GM21447 (cell line): ENCODE data around the gene CRKL.
"Not testable (repeated sequence)": the region's sequence is repeated elsewhere in the genome, so short reads cannot be mapped to it uniquely, and the experiment has no call there.

Experiments used
- ATAC-seq: cut with Tn5 transposase; IDR thresholded peaks from one replicate; pipeline ENCODE4 v1.9.1; 2021; ENCODE audit not compliant: unreplicated experiment

Gene CRKL

DNA sequence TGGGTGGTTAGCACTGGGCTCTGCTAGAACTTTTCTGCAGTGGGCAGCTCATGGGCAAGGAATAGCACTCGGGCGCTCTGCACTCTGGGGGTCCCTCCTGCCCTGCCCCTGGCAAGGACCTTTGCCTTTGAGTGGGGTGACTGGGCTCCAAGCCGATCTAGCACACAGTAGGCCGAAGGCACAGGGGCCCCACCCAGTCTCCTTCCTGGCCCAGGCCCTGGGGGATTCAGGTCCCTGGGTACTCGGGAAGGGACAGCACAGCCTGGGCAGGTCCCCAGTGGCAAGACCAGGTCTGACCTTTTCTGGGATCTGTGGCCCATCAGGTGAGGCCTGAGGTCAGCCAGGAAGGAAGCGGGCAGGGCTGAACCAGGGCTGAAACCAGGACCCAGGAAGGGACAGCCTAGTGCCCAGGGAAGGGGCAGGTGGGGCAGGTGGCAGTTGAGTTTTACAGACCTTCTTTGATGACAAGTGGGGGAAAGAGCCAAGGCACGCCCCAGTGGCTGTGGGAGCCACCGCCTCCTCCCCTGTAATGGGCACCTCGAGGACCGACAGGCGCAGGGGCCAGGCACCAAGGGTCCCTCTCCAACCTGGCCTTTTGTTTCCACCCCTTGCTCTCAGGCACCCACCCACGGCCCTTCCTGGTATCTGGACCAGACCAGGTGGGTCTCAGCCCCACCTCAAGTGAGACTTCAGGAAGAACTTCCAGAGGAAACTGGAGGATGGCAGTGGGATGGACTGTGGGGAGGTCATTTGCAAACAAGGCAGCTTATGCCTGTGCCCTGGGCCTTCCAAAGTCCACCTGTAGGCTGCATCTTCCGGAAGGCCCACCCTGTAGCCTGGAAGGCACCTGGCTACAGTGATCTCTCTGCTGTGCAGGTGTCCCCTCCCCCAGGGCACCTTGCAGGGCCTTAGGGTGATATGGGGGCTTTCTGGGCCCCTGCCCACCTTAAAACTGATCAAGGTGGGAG is 49.0 kb downstream of the CRKL start:
- ATAC-seq: no peak

DNA sequence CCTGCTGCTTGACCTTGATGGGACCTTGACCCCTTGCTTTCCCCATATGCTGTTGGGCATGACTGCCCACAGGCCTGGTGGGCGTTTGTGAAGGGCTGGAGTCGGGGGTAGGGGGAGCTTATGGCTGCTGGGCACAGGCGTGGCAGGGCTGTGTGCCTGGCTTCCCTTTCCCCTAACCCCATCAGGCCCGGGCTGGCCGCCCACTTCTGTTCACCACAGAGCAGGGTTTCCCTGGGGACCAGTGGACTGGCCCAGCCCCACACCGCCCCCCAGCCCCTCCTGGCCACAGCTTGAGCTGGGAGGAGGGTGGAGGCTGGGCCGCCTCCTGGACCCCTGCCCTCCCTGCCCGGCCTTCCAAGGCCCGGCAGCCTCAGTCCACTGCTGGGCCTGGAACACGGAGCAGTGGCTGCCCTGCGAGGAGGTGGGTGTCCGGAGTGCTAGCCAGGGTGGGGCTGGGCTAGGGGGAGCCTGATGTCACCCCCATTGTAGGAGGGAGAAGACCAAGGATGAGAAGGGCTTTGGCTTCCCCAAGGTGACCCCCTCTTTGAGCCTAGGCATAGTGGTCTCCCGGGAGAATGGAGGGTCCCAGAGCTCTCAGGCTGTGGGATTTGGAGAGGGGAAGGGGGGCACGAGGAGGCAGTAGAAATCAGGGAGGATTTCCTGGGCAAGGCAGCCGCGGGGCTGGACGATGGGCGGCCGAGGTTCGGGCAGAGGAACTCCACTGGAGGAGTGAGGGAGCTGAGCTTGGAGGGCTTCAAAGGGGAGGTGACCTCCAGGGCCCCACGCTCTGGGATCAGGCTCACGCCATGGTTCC is 49.9 kb downstream of the CRKL start, which contains the start of gene AIFM3:
TSS of gene AIFM3 (plus strand) at position 373 of the 814 bp plus-strand sequence. CDS start 690 bp downstream, outside the sequence.
- no peak for ATAC-seq

DNA sequence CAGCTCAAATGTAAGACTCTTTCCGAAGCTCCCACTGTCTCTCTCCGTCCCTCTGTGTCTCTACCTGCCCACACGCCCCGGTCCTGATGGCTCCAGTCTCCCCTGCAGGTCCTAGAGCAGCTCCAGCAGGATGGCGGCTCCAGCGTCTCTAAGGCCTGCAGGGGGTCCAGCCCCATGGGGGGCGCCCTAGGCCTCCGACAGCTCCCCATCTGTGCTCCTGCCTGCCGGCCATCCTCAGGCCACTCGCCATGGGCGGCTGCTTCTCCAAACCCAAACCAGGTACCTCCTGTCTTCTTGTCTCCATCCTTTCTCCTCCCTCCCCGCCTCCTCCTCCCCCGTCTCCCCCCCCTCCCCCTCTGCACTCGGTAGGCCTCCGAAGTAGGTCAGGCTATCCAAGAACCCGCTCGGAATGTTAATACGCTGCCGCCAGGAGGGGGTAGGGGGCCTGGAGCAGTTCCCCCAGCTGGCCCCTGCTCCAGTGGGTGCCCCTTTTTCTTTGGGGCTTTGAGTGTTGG is 50.5 kb downstream of the CRKL start:
- no peak for ATAC-seq

DNA sequence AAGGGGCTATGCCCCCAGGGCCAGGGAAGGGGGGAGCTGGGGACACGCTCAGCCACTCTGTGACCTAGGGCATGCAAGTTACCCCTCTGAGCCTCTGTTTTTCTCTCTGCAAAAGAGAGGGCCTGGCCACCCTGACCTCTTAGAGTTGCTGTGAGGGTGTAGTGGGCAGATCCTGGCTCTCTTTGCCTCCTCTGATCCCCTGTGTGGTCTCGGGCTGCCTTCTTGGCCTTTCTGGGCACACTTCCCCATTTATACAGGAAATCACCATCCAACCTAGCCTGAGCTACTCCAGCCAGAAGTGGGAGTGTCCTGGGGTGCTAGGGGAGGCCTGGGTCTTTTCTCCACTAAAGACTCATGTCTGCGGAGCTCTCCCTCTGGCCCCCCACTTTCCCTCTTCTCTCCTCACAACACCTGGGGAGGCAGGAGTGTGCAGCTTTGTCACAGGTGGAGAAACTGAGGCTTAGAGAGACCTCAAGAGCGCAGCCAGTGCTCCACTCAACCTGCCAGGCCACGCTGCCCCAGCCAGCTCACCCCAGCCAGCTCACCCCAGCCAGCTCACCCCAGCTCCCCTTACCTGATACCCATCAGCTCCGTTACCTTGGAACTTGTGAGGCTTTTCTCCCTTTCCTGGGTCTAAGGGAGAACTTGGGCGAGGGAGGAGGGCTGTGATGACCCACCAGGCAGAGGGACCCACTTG is 51.2 kb downstream of the CRKL start:
- no peak for ATAC-seq

DNA sequence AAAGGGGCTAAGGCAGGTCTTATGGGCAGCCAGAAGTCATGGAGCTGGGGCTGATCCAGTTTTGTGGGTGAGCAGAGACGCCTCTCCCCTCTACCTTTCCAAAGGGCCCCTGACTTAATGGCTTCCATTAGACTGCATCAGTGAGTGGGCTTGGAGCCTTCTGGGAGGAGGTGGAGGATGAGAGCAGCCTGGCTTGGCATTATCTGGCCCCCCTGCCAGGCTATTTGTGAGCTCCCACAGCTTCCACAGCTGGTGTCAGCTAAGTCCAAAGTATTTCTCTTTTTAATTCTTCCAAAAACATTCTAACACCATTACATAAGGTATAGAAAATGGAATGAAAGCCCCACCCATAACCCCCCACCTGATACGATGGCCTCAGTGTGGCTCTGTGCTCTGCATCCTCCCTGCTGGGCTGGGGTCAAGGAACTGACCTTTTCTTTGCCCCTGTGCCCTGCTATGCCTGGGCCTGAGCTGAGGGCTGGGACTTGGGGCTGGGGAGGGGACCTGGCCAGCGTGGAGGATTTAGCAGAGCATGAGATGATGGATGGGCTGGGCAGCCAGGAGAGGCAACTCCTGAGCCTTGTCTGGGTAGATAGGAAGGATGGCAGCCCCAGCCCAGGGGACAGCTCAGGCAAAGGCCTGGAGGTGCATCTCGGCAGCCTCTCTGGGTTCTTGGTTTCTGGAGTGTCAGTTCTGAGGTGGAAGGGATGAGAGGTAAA is 53.9 kb downstream of the CRKL start:
- no peak for ATAC-seq

DNA sequence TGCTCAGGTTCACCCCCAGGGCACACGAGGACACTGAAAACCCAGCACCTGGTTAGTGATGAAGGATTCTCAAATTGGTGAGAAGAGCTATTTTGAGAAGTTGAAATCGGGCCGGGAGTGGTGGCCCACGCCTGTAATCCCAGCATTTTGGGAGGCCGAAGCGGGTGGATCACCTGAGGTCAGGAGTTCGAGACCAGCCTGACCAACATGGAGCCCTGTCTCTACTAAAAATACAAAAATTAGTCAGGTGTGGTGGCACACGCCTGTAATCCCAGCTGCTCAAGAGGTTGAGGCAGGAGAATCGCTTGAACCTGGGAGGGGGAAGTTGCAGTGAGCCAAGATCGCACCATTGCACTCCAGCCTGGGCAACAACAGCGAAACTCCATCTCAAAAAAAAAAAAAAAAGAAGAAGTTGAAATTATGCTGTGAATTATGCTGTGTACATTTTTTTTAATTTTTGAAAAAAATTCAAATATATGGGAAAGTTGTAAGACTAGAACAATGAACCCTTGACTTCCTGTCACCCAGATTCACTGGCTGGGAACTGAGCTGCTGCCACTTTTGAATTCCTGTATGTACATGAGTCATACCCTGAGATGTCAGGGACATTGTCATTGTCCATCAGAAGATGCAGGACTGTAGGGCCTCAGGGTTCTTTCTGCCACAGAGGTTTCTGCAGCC is 54.9 kb downstream of the CRKL start:
- ATAC-seq: not testable (repeated sequence)

DNA sequence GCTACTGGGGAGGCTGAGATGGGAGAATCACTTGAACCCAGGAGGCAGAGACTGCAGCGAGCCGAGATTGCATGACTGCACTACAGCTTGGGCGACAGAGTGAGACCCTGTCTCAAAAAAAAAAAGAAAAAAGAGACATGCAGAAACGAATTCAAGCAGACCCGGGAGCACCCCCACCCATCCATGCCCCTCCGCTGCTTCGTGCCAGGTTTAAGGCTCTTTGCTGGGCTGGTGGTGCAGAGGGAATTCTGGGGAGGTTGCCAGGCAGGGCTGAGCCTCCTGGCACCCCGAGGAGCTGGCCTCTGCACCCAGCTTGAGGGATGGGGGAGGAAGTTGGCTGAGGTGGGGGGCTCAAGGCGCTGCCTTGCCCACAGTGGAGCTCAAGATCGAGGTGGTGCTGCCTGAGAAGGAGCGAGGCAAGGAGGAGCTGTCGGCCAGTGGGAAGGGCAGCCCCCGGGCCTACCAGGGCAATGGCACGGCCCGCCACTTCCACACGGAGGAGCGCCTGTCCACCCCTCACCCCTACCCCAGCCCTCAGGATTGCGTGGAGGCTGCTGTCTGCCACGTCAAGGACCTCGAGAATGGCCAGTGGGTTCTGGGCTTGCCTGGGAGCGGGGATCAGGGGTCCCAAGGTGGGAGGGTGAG is 55.8 kb downstream of the CRKL start:
- ATAC-seq: no peak

DNA sequence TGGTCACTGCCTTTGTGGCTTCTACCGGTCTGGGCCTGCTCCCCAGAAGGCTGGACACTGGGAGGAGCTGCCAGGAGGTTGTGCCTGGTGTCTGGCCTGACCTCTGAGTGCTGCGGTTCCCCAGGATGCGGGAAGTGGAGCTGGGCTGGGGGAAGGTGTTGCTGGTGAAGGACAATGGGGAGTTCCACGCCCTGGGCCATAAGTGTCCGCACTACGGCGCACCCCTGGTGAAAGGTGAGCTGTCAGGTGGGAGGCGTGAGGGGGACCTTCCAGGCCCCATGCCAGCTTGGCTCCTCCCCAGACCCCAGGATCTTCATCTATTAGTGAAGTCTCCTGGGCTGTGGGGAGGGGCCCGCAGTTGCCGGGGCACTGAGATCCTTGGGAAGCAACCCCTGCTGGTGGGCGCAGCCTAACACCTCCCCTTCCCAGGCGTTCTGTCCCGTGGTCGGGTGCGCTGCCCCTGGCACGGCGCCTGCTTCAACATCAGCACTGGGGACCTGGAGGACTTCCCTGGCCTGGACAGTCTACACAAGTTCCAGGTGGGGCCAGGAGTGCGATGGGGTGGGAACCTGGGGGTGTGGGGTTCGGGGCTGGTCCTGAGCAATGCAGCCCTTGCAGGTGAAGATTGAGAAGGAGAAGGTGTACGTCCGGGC is 56.6 kb downstream of the CRKL start:
- ATAC-seq: no peak

DNA sequence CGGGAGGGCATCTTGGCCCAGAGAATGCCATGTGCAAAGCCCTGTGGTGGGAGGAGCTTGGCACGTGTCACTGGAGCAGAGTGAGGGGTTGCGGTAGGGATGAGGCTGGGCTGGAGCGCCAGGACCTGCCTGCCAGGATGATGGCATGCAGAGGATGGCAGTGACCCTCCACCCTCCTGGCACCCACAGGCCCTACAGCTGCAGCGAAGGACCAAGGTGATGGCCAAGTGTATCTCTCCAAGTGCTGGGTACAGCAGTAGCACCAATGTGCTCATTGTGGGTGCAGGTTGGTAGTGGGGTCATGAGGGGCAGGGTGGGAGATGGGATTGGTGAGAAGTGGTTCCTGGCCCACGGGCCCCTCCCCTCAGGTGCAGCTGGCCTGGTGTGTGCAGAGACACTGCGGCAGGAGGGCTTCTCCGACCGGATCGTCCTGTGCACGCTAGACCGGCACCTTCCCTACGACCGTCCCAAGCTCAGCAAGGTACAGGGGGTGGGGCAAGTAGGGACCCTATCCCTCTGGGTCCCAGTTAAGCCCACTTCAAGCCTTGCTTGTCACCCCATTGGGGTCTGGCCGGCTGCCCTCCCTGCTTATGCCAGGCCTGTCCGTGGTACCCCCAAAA is 57.2 kb downstream of the CRKL start:
- no peak for ATAC-seq

DNA sequence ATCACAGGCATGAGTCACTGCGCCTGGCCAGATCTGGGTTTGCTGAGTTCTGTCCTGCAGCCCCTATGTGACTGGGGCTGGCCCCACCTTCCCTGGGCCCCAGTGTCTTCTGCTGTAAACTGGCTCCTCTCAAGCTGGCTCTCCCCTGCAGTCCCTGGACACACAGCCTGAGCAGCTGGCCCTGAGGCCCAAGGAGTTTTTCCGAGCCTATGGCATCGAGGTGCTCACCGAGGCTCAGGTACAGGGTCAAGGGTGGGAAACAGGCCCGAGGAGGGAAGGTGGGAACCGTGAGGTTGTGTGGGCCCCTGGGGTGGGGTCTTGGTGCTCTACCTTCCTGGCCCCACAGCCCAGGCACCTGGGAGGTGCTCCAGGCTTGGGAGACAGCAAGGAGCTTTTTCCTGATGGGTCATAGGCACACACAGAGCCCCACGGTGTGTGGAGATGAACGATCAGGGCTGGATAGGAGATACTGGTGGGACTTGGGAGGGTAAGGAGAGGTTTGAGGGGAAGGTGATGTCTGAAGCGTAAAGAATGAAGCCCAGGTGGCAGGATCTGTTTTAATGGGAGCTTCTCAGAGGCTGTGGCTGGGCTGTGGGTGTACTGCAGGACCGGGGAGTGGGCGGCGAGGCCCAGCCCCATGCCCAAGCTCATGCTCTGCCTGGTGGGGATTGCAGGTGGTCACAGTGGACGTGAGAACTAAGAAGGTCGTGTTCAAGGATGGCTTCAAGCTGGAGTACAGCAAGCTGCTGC is 58.5 kb downstream of the CRKL start:
- no peak for ATAC-seq

DNA sequence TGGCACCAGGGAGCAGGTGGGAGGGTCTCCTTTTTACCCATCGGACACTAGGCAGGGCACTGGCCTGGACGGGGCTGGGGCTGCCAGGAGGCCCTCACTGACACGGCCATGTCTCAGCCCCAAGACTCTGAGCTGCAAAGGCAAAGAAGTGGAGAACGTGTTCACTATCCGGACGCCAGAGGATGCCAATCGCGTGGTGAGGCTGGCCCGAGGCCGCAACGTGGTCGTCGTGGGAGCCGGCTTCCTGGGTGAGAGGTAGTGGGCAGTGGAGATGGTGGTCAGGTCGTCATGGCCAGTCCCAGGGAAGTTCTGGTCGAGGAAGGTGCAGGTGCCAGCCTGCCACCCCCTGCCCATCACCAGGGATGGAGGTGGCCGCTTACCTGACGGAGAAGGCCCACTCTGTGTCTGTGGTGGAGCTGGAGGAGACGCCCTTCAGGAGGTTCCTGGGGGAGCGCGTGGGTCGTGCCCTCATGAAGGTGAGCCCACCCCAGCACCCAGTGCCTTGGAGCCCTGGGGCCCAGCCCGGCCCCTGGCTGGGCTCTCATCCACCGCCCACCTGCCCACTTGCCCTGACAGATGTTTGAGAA is 59.2 kb downstream of the CRKL start:
- no peak for ATAC-seq

DNA sequence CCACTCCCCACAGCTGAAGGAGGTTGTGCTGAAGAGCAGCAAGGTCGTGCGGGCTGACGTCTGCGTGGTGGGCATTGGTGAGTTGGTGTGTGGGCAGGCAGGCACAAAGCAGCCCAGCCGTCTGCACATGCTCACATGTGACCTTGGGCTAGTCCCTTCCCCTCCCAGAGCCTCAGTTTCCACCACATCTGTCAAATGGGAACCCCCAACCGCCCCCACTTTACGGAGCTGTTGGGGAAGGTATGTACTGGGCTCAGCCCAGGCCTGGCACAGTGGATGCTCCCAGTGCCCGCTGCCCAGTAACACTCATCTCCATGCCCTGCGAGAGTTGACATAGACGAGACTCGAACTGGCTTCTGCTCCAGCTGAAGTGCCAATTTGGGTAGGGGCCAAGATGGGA is 59.8 kb downstream of the CRKL start:
- ATAC-seq: no peak

DNA sequence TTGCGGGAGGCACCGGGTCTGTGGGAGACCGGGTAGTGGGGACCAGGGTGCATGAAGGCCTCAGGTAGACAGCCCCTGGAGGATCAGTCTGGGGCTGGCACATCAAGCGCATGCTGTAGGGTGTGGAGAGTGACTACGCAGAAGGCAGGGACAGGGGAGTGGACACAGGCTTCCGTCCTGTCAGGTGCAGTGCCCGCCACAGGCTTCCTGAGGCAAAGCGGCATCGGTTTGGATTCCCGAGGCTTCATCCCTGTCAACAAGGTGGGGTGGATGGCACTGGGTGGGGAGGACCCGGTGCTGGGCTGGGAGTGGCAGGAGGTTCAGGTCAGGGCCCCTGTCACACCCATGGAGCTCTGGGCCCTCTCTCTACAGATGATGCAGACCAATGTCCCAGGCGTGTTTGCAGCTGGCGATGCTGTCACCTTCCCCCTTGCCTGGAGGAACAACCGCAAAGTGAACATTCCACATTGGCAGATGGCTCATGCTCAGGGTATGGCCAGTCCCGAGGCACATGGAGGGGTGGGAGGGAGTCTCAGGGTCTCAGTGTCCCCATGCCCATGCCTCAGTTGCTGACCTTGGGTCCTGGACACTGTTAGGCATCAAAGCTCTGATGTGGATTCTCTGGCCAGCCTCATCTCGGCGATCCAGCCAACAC is 60.4 kb downstream of the CRKL start:
- ATAC-seq: no peak

DNA sequence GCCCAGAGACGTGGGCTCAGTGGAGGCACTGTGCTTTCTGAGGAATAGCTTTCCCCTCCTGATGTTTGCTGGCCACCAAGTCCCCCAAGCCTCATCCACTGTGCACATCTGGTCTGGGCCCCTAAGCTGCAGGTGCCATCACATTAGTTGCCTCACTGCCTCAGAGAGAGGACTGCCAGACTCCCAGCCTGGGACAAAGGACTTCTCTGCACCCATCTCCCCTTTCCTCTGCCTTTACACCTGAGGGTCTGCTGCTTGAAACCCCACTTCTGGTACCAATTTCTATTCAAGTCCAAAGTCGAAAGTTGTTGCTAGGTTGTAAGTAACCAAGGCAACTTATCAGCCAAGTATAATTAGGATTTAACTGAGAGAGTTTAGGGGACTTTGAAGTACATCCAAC is 61.2 kb downstream of the CRKL start:
- no peak for ATAC-seq

DNA sequence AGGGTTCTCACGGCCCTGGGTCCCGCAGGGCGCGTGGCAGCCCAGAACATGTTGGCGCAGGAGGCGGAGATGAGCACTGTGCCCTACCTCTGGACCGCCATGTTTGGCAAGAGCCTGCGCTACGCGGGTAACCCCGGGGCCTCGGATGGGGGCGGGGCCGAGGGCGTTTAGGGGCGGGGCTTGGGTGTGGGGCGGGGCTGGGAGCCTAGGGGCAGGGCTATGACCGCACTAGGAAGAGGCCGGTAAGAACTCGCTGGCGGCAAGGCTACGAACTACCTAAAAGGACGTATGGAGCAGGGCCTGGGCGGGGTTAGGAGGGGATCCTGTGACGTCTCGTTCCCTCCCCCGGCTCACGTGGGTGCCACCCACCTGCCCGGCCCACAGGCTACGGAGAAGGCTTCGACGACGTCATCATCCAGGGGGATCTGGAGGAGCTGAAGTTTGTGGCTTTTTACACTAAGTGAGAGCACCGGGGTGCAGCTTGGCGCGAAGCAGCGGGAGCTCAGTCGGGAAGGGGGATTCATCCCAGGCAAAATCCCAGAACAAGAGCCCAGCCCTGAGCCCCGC is 62.1 kb downstream of the CRKL start:
- ATAC-seq: no peak

DNA sequence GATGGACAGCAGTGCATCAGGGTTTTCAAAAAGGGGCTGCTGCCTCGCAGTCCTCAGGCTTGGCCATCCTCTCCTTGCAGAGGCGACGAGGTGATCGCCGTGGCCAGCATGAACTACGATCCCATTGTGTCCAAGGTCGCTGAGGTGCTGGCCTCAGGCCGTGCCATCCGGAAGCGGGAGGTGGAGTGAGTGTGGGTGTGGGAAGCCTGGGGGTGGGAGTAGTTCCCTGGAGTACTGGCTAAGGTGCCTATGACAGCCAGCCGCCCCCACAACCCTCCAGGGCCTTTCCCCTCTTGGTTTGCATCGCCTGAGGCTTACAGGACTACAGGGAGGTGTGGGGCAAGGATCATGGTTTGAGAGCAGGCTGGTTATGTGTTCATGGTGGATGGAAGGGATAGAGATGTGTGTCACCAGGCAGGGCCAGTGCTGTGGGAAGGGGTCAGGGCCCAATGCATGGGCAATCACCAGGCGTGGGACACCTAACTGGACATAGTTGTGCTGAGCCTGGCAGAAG is 62.8 kb downstream of the CRKL start:
- ATAC-seq: no peak
